RWPE1 (cell line): ENCODE results near the gene DLGAP5.

ENCODE experiments used
- CTCF ChIA-PET: fragments of 350-600 bp; sonication (Branson Sonifier 250); formaldehyde crosslinking; extraction: SDS; loops from one replicate; lab custom pipeline; 2021; lab: Yijun Ruan, JAX
- POLR2A ChIA-PET: fragments of 400-600 bp; formaldehyde crosslinking; extraction: SDS; loops from one replicate; lab custom pipeline; 2020; ENCODE audit warnings: antibody characterized with exemption; ENCODE audit not compliant: low non-redundant PET; lab: Yijun Ruan, JAX
- DNase-seq: peaks from one replicate; pipeline ENCODE4 v3.0.0; 2012; ENCODE audit warnings: low spot score
- H3K27ac ChIP-seq: fragments of 450-650 bp; 2 replicates; pipeline ENCODE4 v1.5.1; 2017
- CTCF ChIP-seq: fragments of 450-650 bp; conservative IDR thresholded peaks from 2 replicates; pipeline ENCODE4 v1.5.1; 2017; ENCODE audit warnings: low read depth, mild to moderate bottlenecking

The DLGAP5 gene

GRCh38 chr14:55136885-55137786, 54.2 kb downstream of the DLGAP5 start:
- ChIA-PET POLR2A (no interaction called here), CTCF (interaction anchor here (1.2 kb wide), 1 partner anchor 86 kb away, joined by 5 read pairs; the partner anchor contains the start of gene MAPK1IP1L)
- 0 out of 2 replicates have a peak overlapping the region, but pooled peaks have one; percentile 35 for H3K27ac ChIP-seq
- no peak for DNase-seq
- TF ChIP-seq CTCF = no peak

- CTCF ChIA-PET = no interaction called here
- POLR2A ChIA-PET = no interaction called here
- no peak for DNase-seq
- H3K27ac ChIP-seq = peak overlapping the region; percentile 30; the same call in 1 of the 2 replicates
- no peak for TF ChIP-seq CTCF
These were observed 55.1 kb downstream of the DLGAP5 start for GRCh38 chr14:55136241-55136640.

- CTCF ChIA-PET = interaction anchor here (0.5 to 0.9 kb wide), 4 partner anchors 13 to 364 kb away, joined by 3 read pairs; no protein-coding TSS in a partner anchor
- no peak for TF ChIP-seq CTCF
- H3K27ac ChIP-seq = no peak overlapping the region
- no peak for DNase-seq
- POLR2A ChIA-PET = interaction anchor here (0.6 kb wide), 1 partner anchor 31 kb away, joined by 4 read pairs; no protein-coding TSS in a partner anchor
These were observed 58.0 kb downstream of the DLGAP5 start for GRCh38 chr14:55133416-55133815.

- ChIA-PET CTCF (interaction anchor here (0.5 to 1.1 kb wide), 6 partner anchors 29 to 102 kb away, joined by 3 to 8 read pairs (median 3); no protein-coding TSS in a partner anchor), POLR2A (no interaction called here)
- no peak for TF ChIP-seq CTCF
- DNase-seq = no peak
- H3K27ac ChIP-seq = no peak overlapping the region
These were observed 59.8 kb downstream of the DLGAP5 start for GRCh38 chr14:55131370-55132137.

GRCh38 chr14:55130196-55130550, 61.2 kb downstream of the DLGAP5 start:
- peak; percentile 66 for DNase-seq
- TF ChIP-seq CTCF = no peak
- CTCF ChIA-PET = interaction anchor here (0.7 to 1.0 kb wide), 3 partner anchors 31 to 955 kb away, joined by 3 to 4 read pairs (median 3); no protein-coding TSS in a partner anchor
- H3K27ac ChIP-seq = peak overlapping the region; percentile 88
- POLR2A ChIA-PET = interaction anchor here (2.3 to 2.4 kb wide), 2 partner anchors 22 to 27 kb away, joined by 7 to 16 read pairs; no protein-coding TSS in a partner anchor
